ENCODE results near the gene UNC5A. TPM values are rescaled to one million over a fixed set of nuclear protein-coding genes. Genes with fewer than 3 reads are reported as not detected.

Gene UNC5A
- polyA plus RNA-seq, result under 1 TPM in 2 of 4 donors, not detected in 2; 0.15 to 0.63 TPM
- long read RNA-seq, donor 1, result 0 reads
- long read RNA-seq, donor 2, result 0 reads
- long read RNA-seq, donor 3, result 0 reads
- long read RNA-seq, donor 4, result 0 reads
- long read RNA-seq, donor 5, result 0 reads
- long read RNA-seq, donor 6, result 0 reads
- long read RNA-seq, donor 7, result 0 reads
- long read RNA-seq, donor 8, result 0 reads
- long read RNA-seq, donor 9, result 0 reads
- long read RNA-seq, donor 10, result 0 reads

DNA sequence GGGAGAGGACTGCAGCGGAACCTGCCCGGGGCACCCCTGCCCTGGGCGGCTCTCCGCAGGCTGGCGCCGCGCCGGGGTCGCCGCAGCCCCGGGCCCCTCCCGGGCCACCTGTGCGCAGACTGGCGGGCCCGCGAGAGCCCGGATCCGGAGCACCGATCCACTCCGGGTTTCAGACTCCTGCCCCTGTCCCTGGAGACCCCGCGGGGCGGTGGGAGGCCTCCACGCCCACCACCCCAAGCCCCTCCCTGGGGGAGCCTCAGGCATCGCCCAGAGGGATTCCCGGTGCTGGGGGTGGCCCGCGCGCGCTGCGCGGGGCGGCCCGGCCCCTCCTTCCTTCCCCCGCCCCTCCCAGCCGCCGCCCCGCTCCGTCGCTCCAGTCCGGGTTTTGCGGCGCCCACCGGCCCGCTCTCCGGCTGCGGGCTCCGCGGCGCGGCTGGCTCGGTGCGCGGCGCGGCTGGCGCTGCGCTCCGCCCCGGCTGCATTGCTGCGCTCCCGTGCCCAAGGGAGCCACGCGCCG is at the start of gene UNC5A:
UNC5A (plus strand) TSS at position 479 of the 517 bp plus-strand sequence. CDS start 192 bp downstream, outside the sequence.
- H3K9me3 ChIP-seq (ENCODE audit: control insufficient read depth in 2 of 2, insufficient read depth in 1 of 2, low read depth in 1 of 2, low read length in 1 of 2), result no peaks in the 10 kb centered on the region
- 0 to 2% (median 0%) methylated on average over 12 to 65 of the region's 65 CpGs for WGBS, 3 donors
- DNase-seq (peak in 1 of 2 donors; percentile 70), FAIRE-seq (no peak)
- no peaks in the 10 kb centered on the region for H3K4me1 ChIP-seq (ENCODE audit: control insufficient read depth in 3 of 3, insufficient read depth in 2 of 3, low read depth in 1 of 3, low read length in 2 of 3)
- no peaks in the 10 kb centered on the region for H3K36me3 ChIP-seq (ENCODE audit: control insufficient read depth in 3 of 3, insufficient read depth in 2 of 3, low read depth in 1 of 3, low read length in 3 of 3)
- peak within 1 kb of the TSS in 1 of 3 donors; percentile 33 for H3K4me3 ChIP-seq (ENCODE audit: low read depth in 1 of 3, low read length in 3 of 3)
- peaks cover 18 to 52% (median 31%) of the 10 kb centered on the region in 3 donors for H3K27me3 ChIP-seq (ENCODE audit: control insufficient read depth in 3 of 3, insufficient read depth in 3 of 3, low read length in 3 of 3)
- no peak within 1 kb of the TSS for H3K27ac ChIP-seq (ENCODE audit: low read depth in 1 of 3, low read length in 2 of 3)

DNA sequence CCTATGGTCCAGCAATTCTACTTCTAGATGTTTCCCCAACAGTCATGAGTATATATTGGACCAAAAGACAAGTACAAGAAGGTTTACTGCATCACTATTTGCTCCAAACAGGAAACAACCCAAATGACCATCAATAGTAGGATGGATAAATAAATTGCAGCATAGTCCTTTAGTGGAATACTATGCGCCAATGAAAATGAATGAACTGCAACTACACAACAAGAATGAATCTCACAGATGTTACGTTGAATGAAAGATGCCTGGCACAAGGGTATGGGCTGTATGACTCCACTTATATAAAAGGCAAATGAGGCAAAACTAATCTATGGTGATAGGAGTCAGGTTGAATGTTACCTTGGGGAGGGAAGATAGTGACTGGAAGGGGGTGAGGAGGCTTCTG is 48.6 kb upstream of the UNC5A start:
- Histone ChIP-seq H3K27ac (ENCODE audit: low read depth in 1 of 3, low read length in 2 of 3) (no peak overlapping the region), H3K36me3 (ENCODE audit: control insufficient read depth in 3 of 3, insufficient read depth in 2 of 3, low read depth in 1 of 3, low read length in 3 of 3) (no peaks in the 10 kb centered on the region), H3K4me1 (ENCODE audit: control insufficient read depth in 3 of 3, insufficient read depth in 2 of 3, low read depth in 1 of 3, low read length in 2 of 3) (no peaks in the 10 kb centered on the region), H3K27me3 (ENCODE audit: control insufficient read depth in 3 of 3, insufficient read depth in 3 of 3, low read length in 3 of 3) (no peaks in the 10 kb centered on the region), H3K4me3 (ENCODE audit: low read depth in 1 of 3, low read length in 3 of 3) (no peak overlapping the region), H3K9me3 (ENCODE audit: control insufficient read depth in 2 of 2, insufficient read depth in 1 of 2, low read depth in 1 of 2, low read length in 1 of 2) (no peaks in the 10 kb centered on the region)
- FAIRE-seq (no peak), DNase-seq (no peak)
- 86 to 93% (median 89%) methylated on average over 2 of the region's 2 CpGs for WGBS, 3 donors

DNA sequence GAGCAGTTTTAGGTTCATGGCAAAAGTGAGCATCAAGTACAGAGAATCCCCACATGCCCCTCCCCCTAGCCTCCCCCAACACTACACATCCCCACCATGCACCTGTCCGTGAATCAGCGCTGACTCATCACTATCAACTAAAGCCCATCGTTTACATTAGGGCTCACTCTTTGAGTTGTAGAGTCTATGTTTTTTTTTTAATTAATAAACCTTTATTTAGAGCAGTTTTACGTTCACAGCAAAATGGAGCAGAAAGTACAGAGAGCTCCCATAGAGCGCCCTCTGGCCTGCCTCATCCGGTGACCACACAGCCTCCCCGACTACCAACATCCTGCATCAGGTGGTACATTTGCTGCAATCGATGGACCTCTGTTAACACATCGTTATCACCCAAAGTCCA is 47.9 kb upstream of the UNC5A start:
- no peak for DNase-seq

DNA sequence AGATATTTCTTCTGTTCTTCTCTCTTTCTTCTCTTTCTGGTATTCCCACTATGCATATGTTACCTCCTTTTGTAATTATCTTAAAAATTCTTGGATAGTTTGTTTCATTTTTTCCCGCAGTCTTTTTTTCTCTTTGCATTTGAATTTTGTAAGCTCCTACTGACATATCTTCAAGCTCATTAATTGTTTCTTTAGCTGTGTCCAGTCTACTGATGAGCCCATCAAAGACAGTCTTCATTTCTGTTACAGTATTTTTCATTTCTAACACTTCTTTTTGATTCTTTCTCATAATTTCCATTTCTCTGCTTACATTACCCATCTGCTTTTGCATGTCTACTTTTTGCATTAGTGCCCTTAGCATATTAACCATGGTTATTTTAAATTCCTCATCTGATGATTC is 44.7 kb upstream of the UNC5A start:
- no peak overlapping the region for H3K4me3 ChIP-seq (ENCODE audit: low read depth in 1 of 3, low read length in 3 of 3)
- no peaks in the 10 kb centered on the region for H3K36me3 ChIP-seq (ENCODE audit: control insufficient read depth in 3 of 3, insufficient read depth in 2 of 3, low read depth in 1 of 3, low read length in 3 of 3)
- FAIRE-seq (no peak), DNase-seq (no peak)
- no peaks in the 10 kb centered on the region for H3K4me1 ChIP-seq (ENCODE audit: control insufficient read depth in 3 of 3, insufficient read depth in 2 of 3, low read depth in 1 of 3, low read length in 2 of 3)
- H3K27ac ChIP-seq (ENCODE audit: low read depth in 1 of 3, low read length in 2 of 3), result no peak overlapping the region
- H3K27me3 ChIP-seq (ENCODE audit: control insufficient read depth in 3 of 3, insufficient read depth in 3 of 3, low read length in 3 of 3), result peaks cover 0 to 4% (median 0%) of the 10 kb centered on the region in 3 donors
- no peaks in the 10 kb centered on the region for H3K9me3 ChIP-seq (ENCODE audit: control insufficient read depth in 2 of 2, insufficient read depth in 1 of 2, low read depth in 1 of 2, low read length in 1 of 2)
- WGBS, 3 donors, result 94 to 96% (median 96%) methylated on average over 1 of the region's 1 CpG

More for the DNA sequence above, 47.9 kb upstream of the UNC5A start:
- no peaks in the 10 kb centered on the region for H3K9me3 ChIP-seq (ENCODE audit: control insufficient read depth in 2 of 2, insufficient read depth in 1 of 2, low read depth in 1 of 2, low read length in 1 of 2)
- no peaks in the 10 kb centered on the region for H3K36me3 ChIP-seq (ENCODE audit: control insufficient read depth in 3 of 3, insufficient read depth in 2 of 3, low read depth in 1 of 3, low read length in 3 of 3)
- no peak overlapping the region for H3K4me3 ChIP-seq (ENCODE audit: low read depth in 1 of 3, low read length in 3 of 3)
- H3K27me3 ChIP-seq (ENCODE audit: control insufficient read depth in 3 of 3, insufficient read depth in 3 of 3, low read length in 3 of 3), result no peaks in the 10 kb centered on the region
- no peak overlapping the region for H3K27ac ChIP-seq (ENCODE audit: low read depth in 1 of 3, low read length in 2 of 3)
- no peaks in the 10 kb centered on the region for H3K4me1 ChIP-seq (ENCODE audit: control insufficient read depth in 3 of 3, insufficient read depth in 2 of 3, low read depth in 1 of 3, low read length in 2 of 3)
- no peak for FAIRE-seq
- 51 to 53% (median 51%) methylated on average over 9 of the region's 9 CpGs for WGBS, 3 donors

DNA sequence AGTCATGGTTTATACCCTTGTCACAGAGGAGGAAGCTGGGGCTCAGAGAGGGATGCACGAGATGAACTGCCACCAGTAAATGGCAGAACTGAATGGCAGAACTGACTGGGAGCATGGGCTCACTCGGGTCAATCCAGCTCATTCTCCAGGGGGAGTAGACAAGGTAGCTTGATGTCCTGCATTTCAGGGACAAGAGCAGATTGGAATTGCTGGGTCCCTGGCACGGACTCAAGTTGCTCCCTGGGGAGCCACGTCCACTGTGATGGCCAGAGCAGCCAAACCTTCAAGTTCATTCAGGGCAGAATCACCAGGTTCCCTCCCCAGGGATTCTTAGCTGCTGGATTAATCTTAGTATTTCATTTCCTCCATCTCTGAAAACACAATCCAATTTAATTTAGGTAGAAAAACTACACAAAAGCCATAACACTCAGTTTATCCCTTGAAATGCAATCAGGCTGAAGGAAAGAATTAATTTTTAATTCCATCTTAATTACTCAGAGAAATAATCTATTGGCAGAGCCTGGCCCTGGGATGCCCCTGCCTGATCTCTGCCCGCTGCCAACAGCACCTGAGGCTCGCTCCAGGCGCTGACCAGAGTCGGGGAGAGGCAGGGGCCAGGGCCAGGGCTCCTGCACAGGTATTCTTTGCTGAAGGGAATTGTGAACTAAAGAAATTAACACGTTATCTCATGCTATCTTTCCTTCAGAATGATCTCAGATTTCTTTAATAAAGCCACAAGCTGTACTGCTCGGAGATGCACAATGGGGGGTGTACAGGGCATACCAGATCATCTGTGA is 42.0 kb upstream of the UNC5A start:
- DNase-seq (no peak), FAIRE-seq (no peak)
- WGBS, 3 donors, result 54 to 66% (median 56%) methylated on average over 10 of the region's 10 CpGs
- no peaks in the 10 kb centered on the region for H3K4me1 ChIP-seq (ENCODE audit: control insufficient read depth in 3 of 3, insufficient read depth in 2 of 3, low read depth in 1 of 3, low read length in 2 of 3)
- no peaks in the 10 kb centered on the region for H3K9me3 ChIP-seq (ENCODE audit: control insufficient read depth in 2 of 2, insufficient read depth in 1 of 2, low read depth in 1 of 2, low read length in 1 of 2)
- no peaks in the 10 kb centered on the region for H3K36me3 ChIP-seq (ENCODE audit: control insufficient read depth in 3 of 3, insufficient read depth in 2 of 3, low read depth in 1 of 3, low read length in 3 of 3)
- no peak overlapping the region for H3K27ac ChIP-seq (ENCODE audit: low read depth in 1 of 3, low read length in 2 of 3)
- H3K27me3 ChIP-seq (ENCODE audit: control insufficient read depth in 3 of 3, insufficient read depth in 3 of 3, low read length in 3 of 3), result peaks cover 0 to 4% (median 0%) of the 10 kb centered on the region in 3 donors
- H3K4me3 ChIP-seq (ENCODE audit: low read depth in 1 of 3, low read length in 3 of 3), result no peak overlapping the region

DNA sequence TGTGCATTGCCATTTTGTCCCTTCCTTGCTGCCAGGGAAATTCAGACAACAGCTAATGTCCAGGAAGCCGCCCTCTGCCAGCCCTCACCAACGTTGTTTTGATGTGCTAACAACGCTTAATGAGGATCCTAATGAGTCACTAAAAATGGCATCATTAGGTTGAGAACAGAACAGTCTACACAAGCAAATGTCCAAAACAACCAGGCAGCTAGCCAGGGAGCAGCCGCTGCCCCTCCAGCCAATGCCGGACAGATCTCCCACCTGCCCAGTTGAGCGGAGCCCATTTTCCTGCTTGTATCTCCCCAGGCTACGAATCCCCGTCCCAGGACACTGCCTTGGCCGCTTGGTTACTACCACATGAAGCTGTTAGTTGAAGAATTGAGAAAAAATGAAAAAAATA is 40.4 kb upstream of the UNC5A start:
- H3K4me1 ChIP-seq (ENCODE audit: control insufficient read depth in 3 of 3, insufficient read depth in 2 of 3, low read depth in 1 of 3, low read length in 2 of 3), result no peaks in the 10 kb centered on the region
- H3K9me3 ChIP-seq (ENCODE audit: control insufficient read depth in 2 of 2, insufficient read depth in 1 of 2, low read depth in 1 of 2, low read length in 1 of 2), result no peaks in the 10 kb centered on the region
- H3K4me3 ChIP-seq (ENCODE audit: low read depth in 1 of 3, low read length in 3 of 3), result no peak overlapping the region
- peaks cover 0 to 7% (median 4%) of the 10 kb centered on the region in 3 donors for H3K27me3 ChIP-seq (ENCODE audit: control insufficient read depth in 3 of 3, insufficient read depth in 3 of 3, low read length in 3 of 3)
- DNase-seq (no peak), FAIRE-seq (no peak)
- no peaks in the 10 kb centered on the region for H3K36me3 ChIP-seq (ENCODE audit: control insufficient read depth in 3 of 3, insufficient read depth in 2 of 3, low read depth in 1 of 3, low read length in 3 of 3)
- 79 to 85% (median 80%) methylated on average over 9 of the region's 9 CpGs for WGBS, 3 donors
- H3K27ac ChIP-seq (ENCODE audit: low read depth in 1 of 3, low read length in 2 of 3), result no peak overlapping the region

DNA sequence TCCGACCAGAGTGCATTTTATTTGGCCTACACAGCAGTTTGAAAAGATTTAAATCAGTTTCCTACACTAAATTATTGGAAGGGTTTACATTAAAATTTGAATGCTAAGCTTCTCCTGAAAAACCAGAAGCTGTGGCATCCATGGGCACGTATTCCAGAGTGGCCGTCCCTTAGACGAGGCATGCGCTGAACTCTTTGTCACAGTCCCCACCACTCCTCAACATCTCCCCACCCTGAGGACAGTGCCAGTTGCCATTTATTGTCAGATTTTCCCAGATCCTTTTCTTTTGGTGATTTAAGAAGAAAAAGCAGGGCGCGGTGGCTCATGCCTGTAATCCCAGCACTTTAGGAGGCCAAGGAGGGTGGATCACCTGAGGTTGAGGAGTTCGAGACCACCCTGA is 39.9 kb upstream of the UNC5A start:
- no peaks in the 10 kb centered on the region for H3K36me3 ChIP-seq (ENCODE audit: control insufficient read depth in 3 of 3, insufficient read depth in 2 of 3, low read depth in 1 of 3, low read length in 3 of 3)
- peaks cover 0 to 7% (median 4%) of the 10 kb centered on the region in 3 donors for H3K27me3 ChIP-seq (ENCODE audit: control insufficient read depth in 3 of 3, insufficient read depth in 3 of 3, low read length in 3 of 3)
- no peaks in the 10 kb centered on the region for H3K9me3 ChIP-seq (ENCODE audit: control insufficient read depth in 2 of 2, insufficient read depth in 1 of 2, low read depth in 1 of 2, low read length in 1 of 2)
- no peak for DNase-seq
- no peaks in the 10 kb centered on the region for H3K4me1 ChIP-seq (ENCODE audit: control insufficient read depth in 3 of 3, insufficient read depth in 2 of 3, low read depth in 1 of 3, low read length in 2 of 3)
- WGBS, 3 donors, result 90 to 96% (median 91%) methylated on average over 8 of the region's 8 CpGs
- no peak for FAIRE-seq
- H3K4me3 ChIP-seq (ENCODE audit: low read depth in 1 of 3, low read length in 3 of 3), result no peak overlapping the region
- H3K27ac ChIP-seq (ENCODE audit: low read depth in 1 of 3, low read length in 2 of 3), result no peak overlapping the region

DNA sequence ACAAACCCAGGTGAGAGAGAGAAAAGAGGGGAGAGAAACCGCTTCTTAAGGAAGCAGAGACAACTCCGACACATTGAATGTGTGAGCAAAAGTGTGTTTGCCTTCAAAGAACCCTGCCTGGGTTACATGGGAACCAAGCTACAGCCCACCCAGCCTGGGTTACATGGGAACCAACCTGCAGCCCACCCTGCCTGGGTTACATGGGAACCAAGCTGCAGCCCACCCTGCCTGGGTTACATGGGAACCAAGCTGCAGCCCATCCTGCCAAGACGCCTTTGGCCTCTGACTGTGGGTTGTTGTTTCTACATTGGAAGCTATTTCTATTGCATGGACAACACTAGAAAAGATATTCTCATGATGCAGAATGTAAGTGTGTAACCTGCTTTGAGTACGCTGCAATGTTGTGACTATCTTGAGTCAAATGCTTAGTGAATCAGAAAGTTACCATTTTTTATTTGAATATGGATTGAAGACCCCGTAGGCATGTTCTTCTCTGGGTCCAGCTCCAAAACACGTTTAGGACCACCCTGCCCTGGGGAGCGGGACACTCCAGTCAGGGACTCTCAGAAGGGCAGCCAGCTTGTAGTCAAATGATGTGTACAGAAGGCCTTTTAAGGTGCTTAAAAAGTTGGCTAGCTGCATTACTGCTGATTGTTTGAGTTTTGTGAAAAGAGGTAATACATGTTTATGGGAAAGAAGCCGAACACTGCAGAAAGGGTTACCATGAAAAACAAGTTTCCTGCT is 39.1 kb upstream of the UNC5A start:
- no peaks in the 10 kb centered on the region for H3K36me3 ChIP-seq (ENCODE audit: control insufficient read depth in 3 of 3, insufficient read depth in 2 of 3, low read depth in 1 of 3, low read length in 3 of 3)
- WGBS, 3 donors, result 83 to 88% (median 85%) methylated on average over 8 of the region's 8 CpGs
- DNase-seq, result no peak
- no peak overlapping the region for H3K27ac ChIP-seq (ENCODE audit: low read depth in 1 of 3, low read length in 2 of 3)
- H3K27me3 ChIP-seq (ENCODE audit: control insufficient read depth in 3 of 3, insufficient read depth in 3 of 3, low read length in 3 of 3), result peaks cover 0 to 8% (median 4%) of the 10 kb centered on the region in 3 donors
- no peaks in the 10 kb centered on the region for H3K9me3 ChIP-seq (ENCODE audit: control insufficient read depth in 2 of 2, insufficient read depth in 1 of 2, low read depth in 1 of 2, low read length in 1 of 2)
- FAIRE-seq, result no peak
- H3K4me3 ChIP-seq (ENCODE audit: low read depth in 1 of 3, low read length in 3 of 3), result no peak overlapping the region
- H3K4me1 ChIP-seq (ENCODE audit: control insufficient read depth in 3 of 3, insufficient read depth in 2 of 3, low read depth in 1 of 3, low read length in 2 of 3), result no peaks in the 10 kb centered on the region
